ENCODE measurements around the gene PTPRA.

GRCh38 chr20:2937902-2938301, 64.6 kb downstream of the PTPRA start:
- no peak for TF ChIP-seq CTCF (IDR thresholded peaks at IDR 0.05; ENCODE audit: poor library complexity)
- TF ChIP-seq EZH2phosphoT487 (IDR thresholded peaks at IDR 0.05; ENCODE audit: low read depth, severe bottlenecking, unreplicated experiment) = no peak

Data from hepatocyte (in vitro differentiated cells).